ENCODE data around the gene HOXD11.

HOXD11 gene

GRCh38 chr2:176094349-176094748 is 12.7 kb upstream of the HOXD11 start:
- no peak for DNase-seq

GRCh38 chr2:176095421-176095820 is 11.7 kb upstream of the HOXD11 start:
- DNase-seq = no peak

GRCh38 chr2:176096243-176096985 is 10.7 kb upstream of the HOXD11 start:
- DNase-seq = no peak

GRCh38 chr2:176096986-176097819 is 9.9 kb upstream of the HOXD11 start:
- peak; percentile 62 for DNase-seq

- DNase-seq = no peak
Observed at GRCh38 chr2:176097820-176098365, 9.2 kb upstream of the HOXD11 start.

- DNase-seq = no peak
Observed at GRCh38 chr2:176098366-176099158, 8.5 kb upstream of the HOXD11 start.

GRCh38 chr2:176099159-176099727 is 7.8 kb upstream of the HOXD11 start:
- DNase-seq = no peak

- no peak for DNase-seq
Observed at GRCh38 chr2:176099728-176100546, 7.1 kb upstream of the HOXD11 start, which contains the start of gene HOXD12. Gene HOXD12 (plus strand): TSS chr2:176099795. CDS start chr2:176099802, 7 bp downstream.

- DNase-seq = no peak
Observed at GRCh38 chr2:176100547-176101140, 6.4 kb upstream of the HOXD11 start.

- no peak for DNase-seq
Observed at GRCh38 chr2:176101216-176101830, 5.8 kb upstream of the HOXD11 start.

GRCh38 chr2:176101842-176102241 is 5.2 kb upstream of the HOXD11 start:
- no peak for DNase-seq

- DNase-seq = no peak
Observed at GRCh38 chr2:176102309-176102866, 4.7 kb upstream of the HOXD11 start.

- no peak for DNase-seq
Observed at GRCh38 chr2:176103194-176103593, 3.9 kb upstream of the HOXD11 start.

- no peak for DNase-seq
Observed at GRCh38 chr2:176103742-176104315, 3.3 kb upstream of the HOXD11 start.

- DNase-seq = no peak
Observed at GRCh38 chr2:176104316-176105077, 2.6 kb upstream of the HOXD11 start.

- no peak for DNase-seq
Observed at GRCh38 chr2:176105078-176105729, 1.9 kb upstream of the HOXD11 start.

- DNase-seq = no peak
Observed at GRCh38 chr2:176105730-176106580, 1.1 kb upstream of the HOXD11 start.

GRCh38 chr2:176107731-176108181 is 676 bp downstream of the HOXD11 start:
- no peak for DNase-seq
